GM08714 (cell line): ENCODE data around the gene DUSP22.

Experiments
- H3K4me3 ChIP-seq: fragments of 200-500 bp; sonication (Bioruptor generic); 2 replicates; pipeline ENCODE4 v1.5.1; 2014; ENCODE audit warnings: mild to moderate bottlenecking, low read length, inconsistent platforms
- ZNF274 ChIP-seq: IDR thresholded peaks from 2 replicates; pipeline ENCODE4 v1.6.1; 2012; ENCODE audit warnings: mild to moderate bottlenecking, low read depth, low read length

DUSP22 gene

GRCh38 chr6:386688-387266, 94.5 kb downstream of the DUSP22 start:
- TF ChIP-seq ZNF274: no peak
- no peak overlapping the region for H3K4me3 ChIP-seq

GRCh38 chr6:387293-387741, 95.0 kb downstream of the DUSP22 start:
- no peak for TF ChIP-seq ZNF274
- no peak overlapping the region for H3K4me3 ChIP-seq

- no peak overlapping the region for H3K4me3 ChIP-seq
- TF ChIP-seq ZNF274: no peak
Measured at GRCh38 chr6:388202-388903, 96.1 kb downstream of the DUSP22 start.

- TF ChIP-seq ZNF274: no peak
- peak overlapping the region; percentile 30; the same call in 1 of the 2 replicates for H3K4me3 ChIP-seq
Measured at GRCh38 chr6:389143-389542, 96.9 kb downstream of the DUSP22 start.

- no peak for TF ChIP-seq ZNF274
- peak overlapping the region; percentile 30 for H3K4me3 ChIP-seq
Measured at GRCh38 chr6:389622-390021, 97.3 kb downstream of the DUSP22 start.

GRCh38 chr6:390914-391558, 98.7 kb downstream of the DUSP22 start:
- TF ChIP-seq ZNF274: no peak
- peak overlapping the region; percentile 58; the same call in 1 of the 2 replicates for H3K4me3 ChIP-seq

- no peak for TF ChIP-seq ZNF274
Measured at GRCh38 chr6:391559-392440, 99.5 kb downstream of the DUSP22 start, which contains the start of gene IRF4. Gene IRF4, plus strand, starts transcription at chr6:391752. Its CDS starts 1,401 bp downstream, at chr6:393153.

GRCh38 chr6:392441-393390, 100.4 kb downstream of the DUSP22 start:
- peak overlapping the region; percentile 91 for H3K4me3 ChIP-seq
- TF ChIP-seq ZNF274: no peak

More at GRCh38 chr6:391559-392440, 99.5 kb downstream of the DUSP22 start, which contains the start of gene IRF4:
- H3K4me3 ChIP-seq: peak within 1 kb of the TSS; percentile 91

GRCh38 chr6:393391-394221, 101.3 kb downstream of the DUSP22 start:
- TF ChIP-seq ZNF274: no peak
- H3K4me3 ChIP-seq: peak overlapping the region; percentile 91

- no peak for TF ChIP-seq ZNF274
- peak overlapping the region; percentile 91 for H3K4me3 ChIP-seq
Measured at GRCh38 chr6:394641-395289, 102.5 kb downstream of the DUSP22 start.

GRCh38 chr6:395432-396125, 103.3 kb downstream of the DUSP22 start:
- no peak for TF ChIP-seq ZNF274
- peak overlapping the region; percentile 91 for H3K4me3 ChIP-seq
